ENCODE data around the gene MARCHF6. TPM values are rescaled to one million over a fixed set of nuclear protein-coding genes. Genes with fewer than 3 reads are reported as not detected.
A peak's percentile ranks its signal among the peaks of the same experiment; 100 is the strongest.

Gene MARCHF6
- total and polyA plus RNA-seq, 9 donors = 59.0 to 225 (median 146) TPM

DNA sequence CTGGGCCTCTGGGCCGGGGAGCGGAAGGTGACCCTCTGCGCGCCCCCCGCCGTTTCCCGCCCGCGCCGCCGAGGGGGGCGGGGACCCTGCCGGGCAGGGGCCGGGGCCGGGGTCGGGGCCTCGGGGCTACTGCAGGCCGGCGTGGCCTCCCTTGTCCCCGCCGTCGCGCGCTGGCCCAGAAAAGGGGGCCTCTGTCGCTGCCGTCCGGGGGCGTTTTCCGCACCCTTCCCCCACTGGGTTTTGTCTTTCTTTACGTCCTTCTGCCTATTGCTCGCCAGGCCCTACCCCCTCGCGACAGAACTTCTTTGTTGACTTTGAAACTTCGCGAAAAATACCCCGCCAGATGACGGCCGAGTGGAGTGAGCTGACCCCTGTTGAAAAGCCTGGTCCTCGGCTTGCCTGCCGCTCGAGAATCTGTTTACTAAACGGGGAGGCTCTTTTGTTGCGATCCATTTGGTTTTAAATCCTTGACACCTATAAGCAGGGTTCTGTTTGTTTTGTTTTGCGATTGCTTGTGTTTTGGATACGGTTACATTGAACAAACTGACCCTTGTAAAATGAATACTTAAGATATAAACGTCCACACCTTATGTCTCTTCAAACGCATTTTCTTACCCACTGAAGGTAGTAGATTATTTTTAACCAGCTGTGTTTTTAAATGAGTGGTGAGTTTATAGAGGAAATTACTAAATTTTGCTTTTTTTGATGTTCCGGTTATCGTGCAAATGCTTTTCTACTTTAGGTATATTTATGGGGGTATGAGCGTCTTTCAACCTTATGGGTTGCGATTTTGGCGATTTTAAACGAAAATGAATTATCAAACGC, 765 bp downstream of the MARCHF6 start:
- no peaks in the 10 kb centered on the region for H3K27me3 ChIP-seq
- peak overlapping the region; percentile 90 to 93 for H3K27ac ChIP-seq
- peak overlapping the region; percentile 57 for H3K4me3 ChIP-seq
- no peaks in the 10 kb centered on the region for H3K36me3 ChIP-seq
- TF ChIP-seq, protein P1, sequence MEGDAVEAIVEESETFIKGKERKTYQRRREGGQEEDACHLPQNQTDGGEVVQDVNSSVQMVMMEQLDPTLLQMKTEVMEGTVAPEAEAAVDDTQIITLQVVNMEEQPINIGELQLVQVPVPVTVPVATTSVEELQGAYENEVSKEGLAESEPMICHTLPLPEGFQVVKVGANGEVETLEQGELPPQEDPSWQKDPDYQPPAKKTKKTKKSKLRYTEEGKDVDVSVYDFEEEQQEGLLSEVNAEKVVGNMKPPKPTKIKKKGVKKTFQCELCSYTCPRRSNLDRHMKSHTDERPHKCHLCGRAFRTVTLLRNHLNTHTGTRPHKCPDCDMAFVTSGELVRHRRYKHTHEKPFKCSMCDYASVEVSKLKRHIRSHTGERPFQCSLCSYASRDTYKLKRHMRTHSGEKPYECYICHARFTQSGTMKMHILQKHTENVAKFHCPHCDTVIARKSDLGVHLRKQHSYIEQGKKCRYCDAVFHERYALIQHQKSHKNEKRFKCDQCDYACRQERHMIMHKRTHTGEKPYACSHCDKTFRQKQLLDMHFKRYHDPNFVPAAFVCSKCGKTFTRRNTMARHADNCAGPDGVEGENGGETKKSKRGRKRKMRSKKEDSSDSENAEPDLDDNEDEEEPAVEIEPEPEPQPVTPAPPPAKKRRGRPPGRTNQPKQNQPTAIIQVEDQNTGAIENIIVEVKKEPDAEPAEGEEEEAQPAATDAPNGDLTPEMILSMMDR (IDR thresholded peaks at IDR 0.05) = no peak
- TF ChIP-seq EP300 (IDR thresholded peaks at IDR 0.05) (no peak), POLR2A (IDR thresholded peaks at IDR 0.05) (no peak)
- H3K4me1 ChIP-seq (ENCODE audit: insufficient read depth) = peaks cover 8% of the 10 kb centered on the region
- peak; percentile 29 to 66 (median 59) for DNase-seq
- WGBS, 3 donors = 1% methylated on average over 38 to 54 of the region's 54 CpGs
- intact Hi-C loops (cut with DNase I) = no loop called here
- H3K9me3 ChIP-seq = no peaks in the 10 kb centered on the region

DNA sequence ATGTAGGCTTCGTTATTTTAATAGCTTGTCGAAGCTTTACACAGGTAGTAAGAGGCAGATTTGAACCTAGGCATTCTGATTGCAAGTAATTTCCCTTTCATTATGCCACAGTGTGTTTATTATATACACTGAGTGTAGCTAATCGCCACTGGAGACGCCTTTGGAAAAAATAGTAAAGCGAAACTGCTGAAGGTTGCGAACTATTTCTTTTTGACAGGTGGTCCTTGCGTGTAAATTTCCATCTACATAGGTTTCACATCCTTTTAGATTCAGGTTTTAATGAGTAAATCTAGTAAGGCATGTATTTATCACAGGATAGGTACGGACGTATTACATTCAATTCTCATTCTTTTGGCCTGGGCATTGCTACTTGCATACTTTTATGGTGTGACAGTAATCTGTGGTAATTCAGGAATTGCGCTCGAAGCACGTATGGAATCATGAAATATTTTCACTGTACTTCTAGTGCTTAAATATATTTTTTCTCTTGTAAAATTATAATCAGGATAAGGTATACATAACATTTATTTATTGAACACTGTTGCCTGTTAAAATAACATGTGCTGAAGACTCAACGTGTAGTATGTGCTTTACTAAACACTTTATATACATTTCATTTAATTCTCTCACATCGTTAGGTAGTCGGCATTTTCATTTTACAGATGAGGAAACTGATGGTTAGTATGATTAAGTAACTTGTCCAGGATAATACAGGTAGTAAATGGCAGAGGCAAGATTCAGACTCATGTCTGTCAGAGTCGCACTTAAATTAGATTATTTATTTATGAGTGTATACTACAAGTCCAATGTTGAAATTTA, 1.8 kb downstream of the MARCHF6 start:
- WGBS, 3 donors = 16 to 23% (median 17%) methylated on average over 16 of the region's 16 CpGs
- H3K27ac ChIP-seq = no peak overlapping the region
- H3K36me3 ChIP-seq = no peaks in the 10 kb centered on the region
- H3K9me3 ChIP-seq = no peaks in the 10 kb centered on the region
- H3K4me3 ChIP-seq = peak overlapping the region; percentile 57
- H3K27me3 ChIP-seq = no peaks in the 10 kb centered on the region
- intact Hi-C loops (cut with DNase I) = no loop called here
- peaks cover 8% of the 10 kb centered on the region for H3K4me1 ChIP-seq (ENCODE audit: insufficient read depth)
- TF ChIP-seq EP300 (IDR thresholded peaks at IDR 0.05) (no peak), POLR2A (IDR thresholded peaks at IDR 0.05) (no peak)
- TF ChIP-seq, protein P1 (IDR thresholded peaks at IDR 0.05) = no peak
- DNase-seq = no peak

DNA sequence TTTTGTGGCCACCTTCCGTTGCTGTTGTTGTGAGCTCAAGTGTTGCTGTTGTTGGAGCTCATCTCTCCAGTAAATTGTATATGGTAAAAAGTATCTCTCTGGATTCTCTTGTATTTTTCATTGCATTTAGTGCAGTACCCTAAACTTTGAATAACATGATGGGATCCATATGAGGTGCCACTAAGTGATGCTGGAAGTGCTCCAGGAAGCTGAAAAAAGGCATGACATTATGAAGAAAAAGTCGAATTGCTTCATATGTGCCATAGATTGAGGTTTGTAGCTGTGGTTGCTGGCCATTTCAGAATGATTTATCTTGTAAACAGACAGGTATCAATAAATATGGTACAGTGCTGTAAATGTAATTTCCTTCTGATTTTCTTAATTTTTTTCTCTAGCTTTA, 5.5 kb downstream of the MARCHF6 start:
- WGBS, 3 donors = 77 to 88% (median 83%) methylated on average over 2 of the region's 2 CpGs
- Histone ChIP-seq H3K27me3 (no peaks in the 10 kb centered on the region), H3K4me1 (ENCODE audit: insufficient read depth) (peaks cover 6% of the 10 kb centered on the region)

DNA sequence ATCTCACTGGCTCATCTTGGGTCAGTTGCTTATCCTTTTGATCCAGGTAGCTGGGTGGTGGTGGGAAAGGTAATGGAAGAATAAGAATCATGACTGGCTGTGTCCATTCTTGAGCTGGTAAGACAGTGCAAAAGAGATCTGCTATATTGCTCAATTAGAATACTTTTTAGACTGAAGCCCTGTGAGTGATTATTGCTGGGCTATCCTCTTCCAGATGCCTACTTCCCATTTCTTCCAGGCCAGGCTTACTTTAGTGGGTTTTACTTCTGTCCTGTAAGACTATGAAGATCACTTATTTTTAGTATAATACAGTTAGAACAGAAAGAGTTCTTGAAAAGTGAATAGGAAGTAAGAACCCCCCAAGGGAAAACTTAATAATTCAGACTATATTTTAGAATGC, 7.2 kb downstream of the MARCHF6 start:
- Histone ChIP-seq H3K9me3 (no peaks in the 10 kb centered on the region), H3K27ac (no peak overlapping the region), H3K4me1 (ENCODE audit: insufficient read depth) (peaks cover 8% of the 10 kb centered on the region), H3K27me3 (no peaks in the 10 kb centered on the region), H3K4me3 (no peak overlapping the region), H3K36me3 (no peaks in the 10 kb centered on the region)
- intact Hi-C loops (cut with DNase I) = loop anchor here in 1 of 4 donors (10.0 kb wide), 1 partner anchor 74 kb away; no protein-coding TSS in a partner anchor
- no peak for DNase-seq
- TF ChIP-seq EP300 (IDR thresholded peaks at IDR 0.05) = no peak
- TF ChIP-seq POLR2A (IDR thresholded peaks at IDR 0.05) = no peak
- TF ChIP-seq, protein P1 (IDR thresholded peaks at IDR 0.05) = no peak

More for the DNA sequence above, 5.5 kb downstream of the MARCHF6 start:
- Histone ChIP-seq H3K4me3 (no peak overlapping the region), H3K36me3 (no peaks in the 10 kb centered on the region), H3K9me3 (no peaks in the 10 kb centered on the region), H3K27ac (no peak overlapping the region)
- TF ChIP-seq, protein P1 (IDR thresholded peaks at IDR 0.05) = no peak
- TF ChIP-seq EP300 (IDR thresholded peaks at IDR 0.05) (no peak), POLR2A (IDR thresholded peaks at IDR 0.05) (no peak)
- intact Hi-C loops (cut with DNase I) = no loop called here
- no peak for DNase-seq
